ENCODE results near the gene MUL1.
A peak's percentile ranks its signal among the peaks of the same experiment; 100 is the strongest.

The MUL1 gene, protein sequence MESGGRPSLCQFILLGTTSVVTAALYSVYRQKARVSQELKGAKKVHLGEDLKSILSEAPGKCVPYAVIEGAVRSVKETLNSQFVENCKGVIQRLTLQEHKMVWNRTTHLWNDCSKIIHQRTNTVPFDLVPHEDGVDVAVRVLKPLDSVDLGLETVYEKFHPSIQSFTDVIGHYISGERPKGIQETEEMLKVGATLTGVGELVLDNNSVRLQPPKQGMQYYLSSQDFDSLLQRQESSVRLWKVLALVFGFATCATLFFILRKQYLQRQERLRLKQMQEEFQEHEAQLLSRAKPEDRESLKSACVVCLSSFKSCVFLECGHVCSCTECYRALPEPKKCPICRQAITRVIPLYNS

DNA sequence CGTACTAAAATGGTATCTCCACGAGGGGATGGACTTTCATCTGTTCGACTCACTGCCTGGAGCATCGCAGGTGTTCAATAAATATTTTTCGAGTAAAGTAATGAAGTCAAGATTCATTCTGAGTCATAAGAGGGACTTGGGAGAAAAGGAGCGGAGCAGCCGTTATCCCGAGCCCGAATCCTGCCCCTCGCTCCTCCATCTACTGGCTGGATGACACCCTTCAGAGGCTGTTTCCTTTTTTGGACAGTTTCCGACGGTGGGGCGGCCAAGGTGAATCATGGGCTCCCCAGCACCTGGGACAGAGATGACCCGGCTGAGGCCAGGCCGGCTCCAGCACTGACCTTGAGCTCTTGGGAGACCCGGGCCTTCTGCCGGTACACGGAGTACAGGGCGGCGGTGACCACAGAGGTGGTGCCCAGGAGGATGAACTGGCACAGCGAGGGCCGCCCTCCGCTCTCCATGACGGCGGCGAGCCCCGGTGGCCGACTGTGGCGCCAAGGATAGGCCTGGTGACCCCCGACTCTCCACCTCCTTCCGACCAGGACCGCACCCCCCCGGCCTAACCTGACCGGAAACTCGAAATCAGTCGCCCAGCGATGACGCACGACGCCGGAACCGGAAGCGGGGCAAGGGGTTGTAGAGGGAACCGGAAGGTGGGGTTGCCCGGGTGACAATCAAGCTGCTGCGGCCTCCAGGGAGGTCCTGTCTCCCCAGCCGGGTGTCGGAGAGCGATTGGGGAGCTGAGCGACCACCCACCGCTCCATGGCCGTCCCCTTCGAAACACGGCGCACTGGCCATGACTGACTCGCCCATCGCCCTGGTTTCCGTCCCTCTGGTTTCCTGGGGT is at the start of gene MUL1:
TSS of gene MUL1 (minus strand) at position 588 of the 847 bp plus-strand sequence. CDS start at position 461, 127 bp downstream.
- FAIRE-seq (peak; percentile 87), DNase-seq (ENCODE audit: insufficient read length, low spot score) (peak; percentile 94)

DNA sequence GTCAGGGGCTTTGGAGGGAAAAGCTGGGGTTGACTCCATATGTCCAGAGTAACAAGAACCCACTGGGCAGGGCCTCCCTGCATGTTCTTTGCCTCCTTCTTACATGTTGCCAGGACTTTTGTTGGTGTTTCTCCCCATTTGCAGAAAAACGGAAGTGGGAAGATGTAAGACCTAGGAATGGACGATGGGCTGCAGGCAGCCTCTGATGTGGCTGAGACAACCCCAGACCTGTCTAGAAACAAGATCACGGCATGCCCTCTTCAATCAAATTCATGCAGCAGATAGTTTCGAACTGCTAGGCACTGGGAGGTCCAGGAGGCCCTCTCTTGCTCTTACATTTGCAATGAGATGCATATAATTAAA is 47.8 kb upstream of the MUL1 start:
- no peak for DNase-seq (ENCODE audit: insufficient read length, low spot score)
- no peak for FAIRE-seq

GRCh38 chr1:20555025-20555757 is 47.2 kb upstream of the MUL1 start:
- FAIRE-seq (no peak), DNase-seq (ENCODE audit: insufficient read length, low spot score) (no peak)

DNA sequence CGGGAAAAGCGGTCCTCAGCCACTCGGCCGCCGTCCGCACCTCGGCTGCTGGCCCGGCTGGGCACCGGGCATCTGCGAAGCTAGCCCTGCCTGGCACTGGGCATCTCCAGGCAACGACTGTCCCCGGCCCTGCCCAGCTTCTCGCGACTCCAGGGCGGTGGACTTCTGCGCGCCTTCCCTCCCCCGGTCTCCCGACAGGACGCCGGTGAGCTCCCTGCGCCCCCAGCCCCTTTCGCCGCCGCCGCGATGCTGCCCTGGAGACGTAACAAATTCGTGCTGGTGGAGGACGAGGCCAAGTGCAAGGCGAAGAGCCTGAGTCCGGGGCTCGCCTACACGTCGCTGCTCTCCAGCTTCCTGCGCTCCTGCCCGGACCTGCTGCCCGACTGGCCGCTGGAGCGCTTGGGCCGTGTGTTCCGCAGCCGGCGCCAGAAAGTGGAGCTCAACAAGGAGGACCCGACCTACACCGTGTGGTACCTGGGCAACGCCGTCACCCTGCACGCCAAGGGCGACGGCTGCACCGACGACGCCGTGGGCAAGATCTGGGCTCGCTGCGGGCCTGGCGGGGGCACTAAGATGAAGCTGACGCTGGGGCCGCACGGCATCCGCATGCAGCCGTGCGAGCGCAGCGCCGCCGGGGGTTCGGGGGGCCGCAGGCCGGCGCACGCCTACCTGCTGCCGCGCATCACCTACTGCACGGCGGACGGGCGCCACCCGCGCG is 44.9 kb upstream of the MUL1 start:
- FAIRE-seq = peak; percentile 9

GRCh38 chr1:20551945-20552727 is 44.2 kb upstream of the MUL1 start, which contains the start of gene FAM43B:
Gene FAM43B, plus strand, starts transcription at chr1:20552573. Its CDS starts 401 bp downstream, at chr1:20552974.
- FAIRE-seq (peak; percentile 28), DNase-seq (ENCODE audit: insufficient read length, low spot score) (peak; percentile 81)

More for the DNA sequence above, 44.9 kb upstream of the MUL1 start:
- peak; percentile 35 for DNase-seq (ENCODE audit: insufficient read length, low spot score)

DNA sequence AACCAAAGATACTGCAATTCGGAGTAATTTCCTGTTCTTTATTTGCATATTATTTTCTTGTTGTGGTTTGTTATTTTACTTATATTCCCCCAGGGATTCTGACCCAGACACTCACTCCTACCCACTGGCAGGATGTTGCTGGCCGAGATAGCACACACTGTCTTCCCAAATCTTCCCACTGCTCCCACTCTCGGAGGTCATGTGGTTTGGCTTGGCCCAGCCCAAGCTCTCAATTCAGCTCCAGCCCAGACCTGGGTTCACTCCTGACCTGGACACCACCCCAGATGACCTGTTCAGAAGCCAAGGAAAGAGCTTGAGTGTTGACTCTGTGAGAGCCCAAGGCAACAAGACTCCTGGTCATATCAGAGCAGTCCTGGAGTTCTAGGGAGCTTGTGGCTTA is 43.2 kb upstream of the MUL1 start:
- DNase-seq (ENCODE audit: insufficient read length, low spot score) (no peak), FAIRE-seq (no peak)

- FAIRE-seq (no peak), DNase-seq (ENCODE audit: insufficient read length, low spot score) (no peak)
These were observed 38.7 kb upstream of the MUL1 start for GRCh38 chr1:20546637-20547036.

GRCh38 chr1:20540281-20540680 is 32.3 kb upstream of the MUL1 start:
- FAIRE-seq = no peak
- DNase-seq (ENCODE audit: insufficient read length, low spot score) = no peak

DNA sequence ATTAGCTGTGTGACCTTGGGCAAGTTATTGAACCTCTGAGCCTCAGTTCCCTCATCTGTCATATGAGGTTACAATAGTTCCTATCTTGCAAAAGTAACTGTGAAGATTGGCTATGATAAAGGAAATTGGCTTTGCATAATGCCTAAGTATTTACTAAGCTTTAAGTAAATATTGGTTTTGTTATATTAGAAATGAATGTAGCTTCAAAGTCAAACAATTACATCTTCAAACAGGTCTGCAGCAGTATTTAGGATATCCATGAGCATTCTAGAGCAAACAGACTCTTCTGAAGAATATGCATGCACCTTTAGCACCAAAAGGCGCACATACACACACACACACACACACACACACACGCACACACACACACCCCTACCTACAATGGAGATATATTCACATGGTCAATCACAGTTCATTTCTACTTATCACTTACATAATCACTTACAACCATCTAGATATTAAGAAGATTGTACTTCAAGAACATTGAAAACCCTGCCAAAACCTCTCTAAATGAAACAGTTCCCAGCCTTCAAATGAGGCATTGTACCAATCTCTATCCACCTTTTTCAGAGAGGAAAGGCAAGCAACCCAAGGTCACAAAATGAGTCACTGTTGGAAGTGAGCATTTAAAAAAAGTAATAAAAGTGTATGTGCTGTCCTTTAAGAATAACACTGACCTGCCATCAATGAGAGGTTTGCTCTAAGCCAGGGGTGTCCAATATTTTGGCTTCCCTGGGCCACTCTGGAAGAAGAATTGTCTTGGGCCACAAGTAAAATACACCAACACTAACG is 31.0 kb upstream of the MUL1 start:
- DNase-seq (ENCODE audit: insufficient read length, low spot score) (no peak), FAIRE-seq (no peak)

- DNase-seq (ENCODE audit: insufficient read length, low spot score) = no peak
These were observed 30.3 kb upstream of the MUL1 start for GRCh38 chr1:20538227-20538626.

DNA sequence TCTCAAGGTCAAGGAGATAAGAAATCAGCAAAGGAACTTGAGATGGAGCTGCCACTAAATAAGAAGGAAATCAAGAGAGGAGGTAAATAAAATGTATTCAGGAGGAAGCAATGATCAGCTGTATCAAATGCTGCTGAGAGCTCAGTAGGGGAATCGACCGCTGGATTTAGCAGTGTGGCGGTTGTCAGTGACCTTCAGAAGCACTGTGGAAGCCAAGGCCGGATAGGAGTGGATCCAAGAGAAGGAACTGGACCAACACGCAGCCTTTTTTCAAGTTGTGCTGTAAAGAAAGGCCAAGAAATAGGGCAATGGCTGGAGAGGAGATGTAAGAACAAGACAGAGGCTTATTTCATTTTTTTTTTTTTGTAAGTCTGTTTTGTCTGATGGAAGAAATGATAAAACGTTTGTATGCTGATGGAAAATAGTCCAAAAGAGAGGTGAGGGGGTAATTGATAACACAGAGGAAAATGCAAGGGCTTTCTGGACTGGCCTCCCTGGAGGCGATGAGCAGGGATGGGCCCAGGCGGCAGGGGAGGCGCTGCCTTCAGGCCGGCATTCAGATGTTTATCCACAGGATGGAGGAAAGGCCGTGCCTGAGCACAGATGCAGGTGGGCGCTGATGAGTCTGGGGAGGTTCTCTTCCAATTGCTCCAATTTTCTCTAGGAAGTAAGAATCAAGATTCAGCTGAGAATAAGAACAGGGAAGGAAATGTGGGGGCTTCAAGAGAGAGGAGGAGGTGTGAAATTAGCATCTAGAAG is 26.9 kb upstream of the MUL1 start:
- no peak for DNase-seq (ENCODE audit: insufficient read length, low spot score)
- FAIRE-seq = no peak

More at GRCh38 chr1:20538227-20538626, 30.3 kb upstream of the MUL1 start:
- FAIRE-seq = no peak

DNA sequence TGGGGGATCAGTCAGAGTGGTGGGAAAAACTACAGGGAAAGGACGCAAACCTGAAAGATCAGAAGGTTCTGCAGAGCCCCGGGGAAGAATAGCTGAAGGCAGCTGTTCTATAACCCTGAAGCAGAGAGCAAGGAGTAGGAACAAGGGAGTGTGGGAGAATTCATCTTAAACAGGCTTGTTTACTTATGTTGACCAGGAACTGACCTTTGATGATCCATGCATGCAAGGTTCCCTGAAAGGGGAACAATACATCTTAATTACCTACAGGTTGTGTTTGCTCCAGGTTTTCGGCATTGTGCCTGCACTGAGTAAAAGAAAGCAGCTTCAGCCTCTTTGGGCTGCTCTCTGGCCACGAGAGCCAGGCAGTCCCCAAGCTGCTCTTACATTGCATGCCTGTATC is 25.7 kb upstream of the MUL1 start:
- FAIRE-seq = no peak
- no peak for DNase-seq (ENCODE audit: insufficient read length, low spot score)

- DNase-seq (ENCODE audit: insufficient read length, low spot score) (peak; percentile 21), FAIRE-seq (no peak)
These were observed 22.9 kb upstream of the MUL1 start for GRCh38 chr1:20530901-20531300.

GRCh38 chr1:20530306-20530705 is 22.4 kb upstream of the MUL1 start:
- DNase-seq (ENCODE audit: insufficient read length, low spot score) (no peak), FAIRE-seq (no peak)

- DNase-seq (ENCODE audit: insufficient read length, low spot score) = no peak
- no peak for FAIRE-seq
These were observed 20.3 kb upstream of the MUL1 start for GRCh38 chr1:20528221-20528620.

GRCh38 chr1:20526267-20526666 is 18.3 kb upstream of the MUL1 start:
- FAIRE-seq (no peak), DNase-seq (ENCODE audit: insufficient read length, low spot score) (no peak)

- FAIRE-seq (no peak), DNase-seq (ENCODE audit: insufficient read length, low spot score) (peak; percentile 67)
These were observed 14.3 kb upstream of the MUL1 start for GRCh38 chr1:20521960-20522861.
